H1 (cell line): ENCODE results near the gene RGS11. TPM values are rescaled to one million over a fixed set of nuclear protein-coding genes. Genes with fewer than 3 reads are reported as not detected.
A peak's percentile ranks its signal among the peaks of the same experiment; 100 is the strongest.

Source experiments
- CTCF ChIA-PET: fragments of 300-600 bp; sonication (Branson Sonifier 250); formaldehyde crosslinking; loops from one replicate; lab custom pipeline; 2021; ENCODE audit not compliant: partially characterized antibody; lab: Charles Lee
- POLR2A ChIA-PET: fragments of 300-600 bp; sonication (Branson Sonifier 250); formaldehyde crosslinking; loops from one replicate; lab custom pipeline; 2021; ENCODE audit warnings: inconsistent platforms; ENCODE audit not compliant: partially characterized antibody; lab: Charles Lee
- DNase-seq, 2 experiments: peaks; one replicate each; pipeline versions ENCODE4 v3.0.0 to v3.0.0-alpha.2; 2010 to 2022; ENCODE audit warnings: low spot score in 2 of 2, low read depth in 1 of 2, mixed read lengths in 1 of 2
- FAIRE-seq: peaks from 2 replicates; lab custom pipeline; 2011; peaks lifted over from hg19 to GRCh38; lab: Jason Lieb, UNC
- H2AFZ ChIP-seq: 2 replicates; pipeline ENCODE4 v1.8.1; 2012; ENCODE audit warnings: low read length, inconsistent platforms
- H2AK5ac ChIP-seq: 2 replicates; pipeline ENCODE4 v1.6.1; 2013; ENCODE audit warnings: low read depth, low read length
- H2BK120ac ChIP-seq: replicated peaks from 2 replicates; pipeline ENCODE3; 2013; ENCODE audit warnings: low read depth, low read length, inconsistent platforms
- H2BK12ac ChIP-seq: 2 replicates; pipeline ENCODE4 v1.6.1; 2013; ENCODE audit warnings: low read depth, low read length
- H2BK15ac ChIP-seq: 2 replicates; pipeline ENCODE4 v1.6.1; 2013; ENCODE audit warnings: low read length
- H2BK20ac ChIP-seq: 2 replicates; pipeline ENCODE4 v1.6.1; 2013; ENCODE audit warnings: low read length
- H2BK5ac ChIP-seq: 2 replicates; pipeline ENCODE4 v1.6.1; 2013; ENCODE audit warnings: low read depth, low read length
- H3K14ac ChIP-seq: 2 replicates; pipeline ENCODE4 v1.6.1; 2013; ENCODE audit warnings: inconsistent platforms; ENCODE audit not compliant: insufficient read length
- H3K18ac ChIP-seq: 2 replicates; pipeline ENCODE4 v1.6.1; 2013; ENCODE audit warnings: low read length; ENCODE audit errors: extremely low read depth
- H3K23ac ChIP-seq: 2 replicates; pipeline ENCODE4 v1.6.1; 2013; ENCODE audit warnings: inconsistent platforms; ENCODE audit not compliant: insufficient read length
- H3K23me2 ChIP-seq: 2 replicates; pipeline ENCODE4 v1.6.1; 2013; ENCODE audit warnings: low read depth, low read length
- H3K27ac ChIP-seq: 2 replicates; pipeline ENCODE4 v1.6.1; 2011; ENCODE audit warnings: low read depth, low read length, inconsistent platforms
- H3K27me3 ChIP-seq, 4 experiments: replicated peaks in 1 of 4; 1 replicate in 1 of 4; 2 replicates in 3 of 4; pipeline versions ENCODE4 v1.6.1 to v1.8.1; 2011 to 2013; ENCODE audit warnings: low read length in 3 of 4, mild to moderate bottlenecking in 3 of 4, inconsistent platforms in 2 of 4, mixed read lengths in 2 of 4, moderate library complexity in 1 of 4; ENCODE audit not compliant: control insufficient read depth in 3 of 4, insufficient read depth in 3 of 4; ENCODE audit errors: extremely low read depth in 1 of 4
- H3K36me3 ChIP-seq, 4 experiments: 2 replicates each; pipeline versions ENCODE4 v1.6.1 to v1.8.1; 2011 to 2013; ENCODE audit warnings: mild to moderate bottlenecking in 4 of 4, low read length in 3 of 4, moderate library complexity in 2 of 4, control low read depth in 1 of 4, inconsistent platforms in 1 of 4; ENCODE audit not compliant: insufficient read depth in 4 of 4, control insufficient read depth in 2 of 4
- H3K4ac ChIP-seq: replicated peaks from 2 replicates; pipeline ENCODE3; 2013; ENCODE audit warnings: low read length, low read depth, mixed read lengths, inconsistent platforms; ENCODE audit not compliant: insufficient read length
- H3K4me1 ChIP-seq, 4 experiments: replicated peaks in 1 of 4; 1 replicate in 1 of 4; 2 replicates in 3 of 4; pipeline versions ENCODE4 v1.6.1 to v1.8.1; 2011 to 2013; ENCODE audit warnings: low read length in 3 of 4, inconsistent platforms in 2 of 4, mixed read lengths in 1 of 4; ENCODE audit not compliant: insufficient read depth in 4 of 4, control insufficient read depth in 3 of 4
- H3K4me2 ChIP-seq, 2 experiments: 2 replicates each; pipeline versions ENCODE4 v1.6.1 to v1.8.1; 2011 to 2013; ENCODE audit warnings: low read depth in 2 of 2, low read length in 2 of 2, control low read depth in 1 of 2, inconsistent platforms in 1 of 2, mild to moderate bottlenecking in 1 of 2; ENCODE audit not compliant: insufficient read depth in 1 of 2
- H3K4me3 ChIP-seq, 4 experiments: fragments of 200-600, 300-600 bp in 1 of 4; sonication (generic), shearing (Covaris generic), sonication (Bioruptor Twin) in 1 of 4; 2 replicates each; pipeline versions ENCODE4 v1.5.1 to v1.8.1; 2011 to 2016; ENCODE audit warnings: low read length in 4 of 4, low read depth in 3 of 4, control low read depth in 2 of 4, inconsistent platforms in 2 of 4, mild to moderate bottlenecking in 2 of 4, mixed read lengths in 1 of 4, moderate library complexity in 1 of 4; ENCODE audit not compliant: insufficient read depth in 2 of 4; ENCODE audit errors: extremely low read depth in 1 of 4
- H3K56ac ChIP-seq: replicated peaks from 2 replicates; pipeline ENCODE3; 2013; ENCODE audit warnings: low read depth, mild to moderate bottlenecking, mixed read lengths, low read length, inconsistent platforms; ENCODE audit not compliant: insufficient read length
- H3K79me1 ChIP-seq: 2 replicates; pipeline ENCODE4 v1.6.1; 2013; ENCODE audit warnings: low read depth, low read length, control low read depth
- H3K79me2 ChIP-seq, 2 experiments: 2 replicates each; pipeline versions ENCODE4 v1.6.1 to v1.8.1; 2012 to 2013; ENCODE audit warnings: low read length in 2 of 2, mild to moderate bottlenecking in 2 of 2, inconsistent platforms in 1 of 2; ENCODE audit not compliant: insufficient read depth in 2 of 2, control insufficient read depth in 1 of 2
- H3K9ac ChIP-seq, 4 experiments: replicated peaks in 1 of 4; 1 replicate in 1 of 4; 2 replicates in 3 of 4; pipeline versions ENCODE4 v1.6.1 to v1.8.1; 2011 to 2013; ENCODE audit warnings: low read depth in 3 of 4, low read length in 3 of 4, control low read depth in 2 of 4, mild to moderate bottlenecking in 2 of 4, moderate library complexity in 2 of 4, inconsistent platforms in 1 of 4; ENCODE audit errors: extremely low read depth in 1 of 4
- H3K9me3 ChIP-seq, 2 experiments: 2 replicates each; pipeline versions ENCODE4 v1.6.1 to v1.8.1; 2012 to 2013; ENCODE audit warnings: mild to moderate bottlenecking in 2 of 2, moderate library complexity in 2 of 2, control low read depth in 1 of 2, inconsistent platforms in 1 of 2, low read depth in 1 of 2, low read length in 1 of 2, mixed read lengths in 1 of 2; ENCODE audit not compliant: insufficient read depth in 2 of 2
- H4K20me1 ChIP-seq, 2 experiments: replicated peaks in 1 of 2; 2 replicates each; pipeline versions ENCODE3 to v1.8.1; 2011 to 2013; ENCODE audit warnings: inconsistent platforms in 2 of 2, low read length in 2 of 2, mild to moderate bottlenecking in 1 of 2; ENCODE audit not compliant: insufficient read depth in 2 of 2, control insufficient read depth in 1 of 2
- H4K5ac ChIP-seq: 2 replicates; pipeline ENCODE4 v1.6.1; 2013; ENCODE audit warnings: low read length, low read depth, mixed read lengths, inconsistent platforms; ENCODE audit not compliant: insufficient read length
- H4K8ac ChIP-seq: 2 replicates; pipeline ENCODE4 v1.8.0; 2013; ENCODE audit warnings: mild to moderate bottlenecking, moderate library complexity, low read length, inconsistent platforms; ENCODE audit not compliant: insufficient read depth; ENCODE audit errors: extremely low read depth
- H4K91ac ChIP-seq: replicated peaks from 2 replicates; pipeline ENCODE3; 2013; ENCODE audit warnings: low read length, mixed read lengths, inconsistent platforms; ENCODE audit not compliant: insufficient read length
- FOSL1 ChIP-seq: IDR thresholded peaks from 2 replicates; pipeline ENCODE4 v1.6.1; 2011; ENCODE audit warnings: mild to moderate bottlenecking, low read depth, low read length, moderate library complexity; ENCODE audit not compliant: insufficient read depth
- POLR2A ChIP-seq, 2 experiments: IDR thresholded peaks; 1 replicate in 1 of 2; 2 replicates in 1 of 2; pipeline ENCODE4 v1.6.1; 2011; ENCODE audit warnings: low read depth in 2 of 2, low read length in 2 of 2, mild to moderate bottlenecking in 2 of 2; ENCODE audit errors: control extremely low read depth in 1 of 2
- WGBS, 2 experiments: shearing (Covaris generic) in 1 of 2; methylation state at CpG; one replicate each; pipeline versions ENCODE4 v1.1.6 to v1.1.7; 2013 to 2015; ENCODE audit warnings: low lambda C conversion rate in 2 of 2, mixed read lengths in 2 of 2, inconsistent platforms in 1 of 2, low coverage in 1 of 2, missing lambda C conversion rate in 1 of 2; ENCODE audit not compliant: insufficient replicate concordance in 2 of 2, insufficient coverage in 1 of 2, insufficient read length in 1 of 2; ENCODE audit errors: extremely low coverage in 1 of 2, missing lambda C conversion rate in 1 of 2; 5-methylcytosine and 5-hydroxymethylcytosine counted together
- polyA plus RNA-seq, 7 experiments: library from polyadenylated mRNA; depleted of rRNA in 3 of 7; stranded (reverse) in 5 of 7; unstranded in 2 of 7; fragments of >200 nt in 5 of 7; fragments of 200-250 nt in 2 of 7; gene quantifications; 1 replicate in 5 of 7; 2 replicates in 1 of 7; 4 replicates in 1 of 7; pipeline versions ENCODE4 v1.2.1 to v1.2.3, GENCODE V29; 2011 to 2013; ENCODE audit warnings: missing spikeins in 2 of 7, mixed read lengths in 2 of 7
- total RNA-seq: library from RNA; stranded (reverse); fragmentation: NEBNext Ultra II Directional; extraction: Animal tissue kit (Norgen Biotek cat#: 25700); gene quantifications from 2 replicates; pipeline ENCODE4 v1.2.1, GENCODE V29; 2021

The RGS11 gene
- total and polyA plus RNA-seq, 2 of the 8 experiments (the other 6 are each of a cell fraction or from before 2014, with no cell fraction given), result 0.84 to 1.2 TPM

DNA sequence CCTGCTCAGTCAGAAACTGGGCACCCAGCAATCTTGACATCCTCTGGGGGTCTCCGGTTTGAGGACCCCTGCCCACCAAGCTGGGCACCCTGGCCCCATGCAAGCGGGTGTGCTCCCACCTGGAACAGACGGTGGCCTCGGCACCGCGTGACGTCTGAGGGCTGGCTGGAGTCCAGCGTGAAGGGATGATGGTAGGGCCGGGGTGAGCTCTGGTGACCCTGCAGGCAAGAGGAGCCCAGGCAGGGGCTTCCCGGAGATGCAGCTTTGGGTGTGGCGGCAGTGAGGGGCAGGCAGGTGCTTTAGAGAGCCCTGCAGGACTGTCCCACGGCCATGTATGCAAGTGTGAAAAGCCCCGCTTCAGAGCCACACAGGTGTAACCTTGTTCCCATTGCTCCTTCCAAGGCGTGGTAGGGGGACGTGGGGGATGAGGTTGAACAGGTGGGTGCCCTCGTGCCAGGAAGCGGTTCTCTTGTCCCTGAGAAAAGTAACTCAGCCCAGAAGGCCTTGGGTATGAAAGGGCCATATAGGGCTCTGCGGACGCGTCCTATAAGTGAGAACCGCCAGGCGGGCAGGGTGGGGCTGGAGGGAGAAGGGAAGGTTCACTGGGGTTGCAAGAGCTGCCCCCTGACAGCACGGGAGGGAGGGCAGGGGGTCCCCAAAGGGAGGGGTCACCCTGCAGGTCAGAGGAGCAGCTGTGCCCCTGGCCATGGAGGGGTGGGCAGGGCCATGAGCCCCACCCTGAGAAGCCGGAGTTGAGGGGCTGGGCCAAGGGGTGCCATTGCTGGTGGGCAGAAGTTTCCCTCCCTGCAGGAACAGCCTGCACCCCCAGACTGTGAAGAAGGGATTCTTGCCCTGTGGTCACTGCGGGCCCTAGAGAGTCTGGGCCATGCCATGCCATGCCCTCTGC is 9.2 kb downstream of the RGS11 start:
- H2BK20ac ChIP-seq, result no peak overlapping the region
- H4K20me1 ChIP-seq, result peaks cover 0 to 13% of the 10 kb centered on the region in 2 experiments
- H2BK120ac ChIP-seq, result no peak overlapping the region
- no peak overlapping the region for H4K91ac ChIP-seq
- no peak overlapping the region for H3K4ac ChIP-seq
- H3K23ac ChIP-seq, result no peak overlapping the region
- no peaks in the 10 kb centered on the region for H3K79me2 ChIP-seq
- no peak overlapping the region for H2AK5ac ChIP-seq
- no peak overlapping the region for H3K14ac ChIP-seq
- no peak overlapping the region for H2BK15ac ChIP-seq
- no peak overlapping the region for H3K4me3 ChIP-seq
- no peaks in the 10 kb centered on the region for H3K9me3 ChIP-seq
- H3K18ac ChIP-seq, result no peak overlapping the region
- H3K27ac ChIP-seq, result no peak overlapping the region
- no peak overlapping the region for H3K4me2 ChIP-seq
- peaks cover 4% of the 10 kb centered on the region; the same call in 1 of the 2 replicates for H3K23me2 ChIP-seq
- H2BK12ac ChIP-seq, result no peak overlapping the region
- H4K8ac ChIP-seq, result peak overlapping the region; percentile 77; the same call in 1 of the 2 replicates
- no peak overlapping the region for H4K5ac ChIP-seq
- no peak overlapping the region for H2AFZ ChIP-seq
- ChIA-PET CTCF (interaction anchor here (0.6 to 1.1 kb wide), 2 partner anchors 15 to 69 kb away, joined by 3 read pairs; no protein-coding TSS in a partner anchor), POLR2A (interaction anchor here (1.0 to 1.5 kb wide), 2 partner anchors 10 to 41 kb away, joined by 3 to 6 read pairs; partner anchors contain the start of gene RGS11)
- WGBS, 2 experiments, result 87% methylated on average over 25 of the region's 25 CpGs; no CpG with 5 or more reads in 1 of the 2 experiments
- no peaks in the 10 kb centered on the region for H3K27me3 ChIP-seq
- DNase-seq, result no peak
- peaks cover 0 to 7% (median 2%) of the 10 kb centered on the region in 4 experiments; a peak in 2 of 8 replicates for H3K36me3 ChIP-seq
- no peak overlapping the region for H3K9ac ChIP-seq
- H3K56ac ChIP-seq, result no peak overlapping the region
- H2BK5ac ChIP-seq, result no peak overlapping the region
- no peak for FAIRE-seq
- H3K79me1 ChIP-seq, result no peaks in the 10 kb centered on the region
- no peaks in the 10 kb centered on the region; a peak in 1 of 7 replicates for H3K4me1 ChIP-seq
- TF ChIP-seq FOSL1, result no peak
- TF ChIP-seq POLR2A (IDR thresholded peaks at IDR 0.05; ENCODE audit: control extremely low read depth in 1 of 2, low read depth in 2 of 2, low read length in 2 of 2), result 0 out of 3 replicates have a peak, but pooled peaks of 1 of the 2 experiments have one; percentile 31
